GM12878 (cell line): Measurements from ENCODE around the gene SUGP1. TPM values are rescaled to one million over a fixed set of nuclear protein-coding genes. Genes with fewer than 3 reads are reported as not detected.

Experiments used
- ATAC-seq: fragments of 200-7000 bp; cut with Tn5 transposase; 3 replicates; pipeline ENCODE4 v1.9.1; 2020; ENCODE audit warnings: mild to moderate bottlenecking, moderate library complexity
- BruUV-seq: library from RNA; stranded (reverse); fragments of 400-500 nt; replicated peaks from 2 replicates; lab custom pipeline; 2021; lab: Mats Ljungman, UMichigan
- CTCF ChIA-PET: fragments of 300-600 bp; sonication (Branson Sonifier 250); formaldehyde crosslinking; extraction: SDS; loops from one replicate; lab custom pipeline; 2021; ENCODE audit warnings: inconsistent platforms; lab: Yijun Ruan, JAX
- POLR2A ChIA-PET: fragments of 350-600 bp; formaldehyde crosslinking; extraction: SDS; loops from one replicate; lab custom pipeline; 2021; ENCODE audit warnings: inconsistent platforms; lab: Charles Lee
- RAD21 ChIA-PET: fragments of 300-600 bp; sonication (Branson Sonifier 250); formaldehyde crosslinking; loops from one replicate; lab custom pipeline; 2023; ENCODE audit warnings: antibody characterized with exemption; ENCODE audit not compliant: unreplicated experiment; lab: Charles Lee
- SMC1A ChIA-PET: fragments of 300-600 bp; sonication (Branson Sonifier 250); formaldehyde crosslinking; loops from one replicate; lab custom pipeline; 2023; ENCODE audit not compliant: unreplicated experiment, uncharacterized antibody; lab: Charles Lee
- DNase-seq: peaks from one replicate; pipeline ENCODE4 v3.0.0-alpha.2; 2011; ENCODE audit warnings: low read depth, low spot score
- FAIRE-seq: peaks from 3 replicates; lab custom pipeline; 2011; peaks lifted over from hg19 to GRCh38; lab: Jason Lieb, UNC
- H2AFZ ChIP-seq: 2 replicates; pipeline ENCODE4 v1.6.0; 2011; ENCODE audit warnings: low read depth, low read length, control low read depth; ENCODE audit not compliant: control insufficient read depth
- H3K27ac ChIP-seq: 2 replicates; pipeline ENCODE4 v1.5.1; 2011; ENCODE audit warnings: control low read depth; ENCODE audit not compliant: control insufficient read depth, insufficient read depth
- H3K27me3 ChIP-seq, 2 experiments: replicated peaks in 1 of 2; 2 replicates each; pipeline versions ENCODE4 v1.6.0 to v1.6.1; 2011; ENCODE audit warnings: low read length in 1 of 2; ENCODE audit not compliant: control insufficient read depth in 2 of 2, insufficient read depth in 2 of 2
- H3K36me3 ChIP-seq, 2 experiments: 2 replicates each; pipeline ENCODE4 v1.5.1; 2011; ENCODE audit warnings: low read length in 1 of 2; ENCODE audit not compliant: control insufficient read depth in 2 of 2, insufficient read depth in 2 of 2
- H3K4me1 ChIP-seq: 2 replicates; pipeline ENCODE4 v1.6.1; 2011; ENCODE audit warnings: mild to moderate bottlenecking, low read length, moderate library complexity, mixed read lengths; ENCODE audit not compliant: control insufficient read depth, insufficient read depth
- H3K4me2 ChIP-seq: 2 replicates; pipeline ENCODE4 v1.6.0; 2011; ENCODE audit warnings: control low read depth; ENCODE audit not compliant: control insufficient read depth, insufficient read depth
- H3K4me3 ChIP-seq: fragments of 200-600 bp; sonication (generic); 2 replicates; pipeline ENCODE4 v1.5.1; 2016
- H3K79me2 ChIP-seq: 2 replicates; pipeline ENCODE4 v1.6.0; 2011; ENCODE audit warnings: low read length; ENCODE audit not compliant: control insufficient read depth, insufficient read depth
- H3K9ac ChIP-seq: 2 replicates; pipeline ENCODE4 v1.8.0; 2011; ENCODE audit warnings: low read length, control low read depth, mixed read lengths; ENCODE audit not compliant: control insufficient read depth, insufficient read depth
- H3K9me3 ChIP-seq: replicated peaks from 3 replicates; pipeline ENCODE4 v1.5.1; 2011; ENCODE audit warnings: mild to moderate bottlenecking, low read length; ENCODE audit not compliant: control insufficient read depth, insufficient read depth
- H4K20me1 ChIP-seq: 2 replicates; pipeline ENCODE4 v1.6.0; 2011; ENCODE audit not compliant: control insufficient read depth, insufficient read depth
- CHD4 ChIP-seq: fragments of 200-600 bp; sonication (generic); IDR thresholded peaks from 2 replicates; pipeline ENCODE4 v1.6.1; 2016; ENCODE audit warnings: mild to moderate bottlenecking
- EP300 ChIP-seq, 2 experiments: fragments of 150-350 bp in 1 of 2; IDR thresholded peaks; 2 replicates each; pipeline ENCODE4 v1.6.1; 2011 to 2012; ENCODE audit warnings: low read depth in 2 of 2, low read length in 2 of 2, borderline replicate concordance in 1 of 2, improper control_type of control experiment in 1 of 2, inconsistent platforms in 1 of 2; ENCODE audit not compliant: control insufficient read depth in 1 of 2
- ESRRA ChIP-seq: IDR thresholded peaks from 2 replicates; pipeline ENCODE4 v1.6.1; 2012; ENCODE audit warnings: mild to moderate bottlenecking, low read length, improper control_type of control experiment
- LARP7 ChIP-seq: fragments of 450-650 bp; IDR thresholded peaks from 2 replicates; pipeline ENCODE4 v1.6.1; 2017; ENCODE audit warnings: mild to moderate bottlenecking
- NFYB ChIP-seq: IDR thresholded peaks from 2 replicates; pipeline ENCODE4 v1.6.1; 2011; ENCODE audit warnings: low read depth, mild to moderate bottlenecking, low read length, improper control_type of control experiment, moderate library complexity; ENCODE audit not compliant: insufficient read depth
- POLR2A ChIP-seq: IDR thresholded peaks from 2 replicates; pipeline ENCODE4 v1.6.1; 2011; ENCODE audit warnings: low read depth, mild to moderate bottlenecking, low read length
- POLR2AphosphoS2 ChIP-seq: IDR thresholded peaks from 2 replicates; pipeline ENCODE4 v1.6.1; 2011; ENCODE audit warnings: low read depth, mild to moderate bottlenecking, low read length, improper control_type of control experiment, moderate library complexity
- SIX5 ChIP-seq: IDR thresholded peaks from 2 replicates; pipeline ENCODE4 v1.6.1; 2011; ENCODE audit warnings: mild to moderate bottlenecking, low read depth, low read length, moderate library complexity; ENCODE audit not compliant: severe bottlenecking
- TBL1XR1 ChIP-seq: IDR thresholded peaks from 2 replicates; pipeline ENCODE4 v1.6.1; 2012; ENCODE audit warnings: low read depth, low read length, improper control_type of control experiment
- WRNIP1 ChIP-seq: IDR thresholded peaks from 2 replicates; pipeline ENCODE4 v1.6.1; 2011; ENCODE audit warnings: low read depth, low read length, improper control_type of control experiment, borderline replicate concordance
- ZNF384 ChIP-seq: IDR thresholded peaks from 2 replicates; pipeline ENCODE4 v1.6.1; 2012; ENCODE audit warnings: low read depth, mild to moderate bottlenecking, low read length, improper control_type of control experiment, borderline replicate concordance
- WGBS: methylation state at CpG from one replicate; pipeline ENCODE4 v1.1.6; 2016; ENCODE audit warnings: low lambda C conversion rate; ENCODE audit not compliant: insufficient replicate concordance, insufficient coverage; ENCODE audit errors: missing lambda C conversion rate; 5-methylcytosine and 5-hydroxymethylcytosine counted together
- in situ Hi-C: fragments of 300-500 bp; cut with MboI; formaldehyde crosslinking; loops from 9 replicates; pipeline ENCODE4 v1.14.3; 2018; ENCODE audit warnings: mixed read lengths
- intact Hi-C: fragments of 100-400 bp; cut with micrococcal nuclease; formaldehyde crosslinking; loops from one replicate; pipeline ENCODE4 v1.14.2; 2022; ENCODE audit not compliant: unreplicated experiment
- polyA plus RNA-seq, 11 experiments: library from polyadenylated mRNA; depleted of rRNA in 4 of 11; unstranded in 6 of 11; stranded (reverse) in 5 of 11; fragments of >200 nt; fragmentation: Nextera tagmentation in 4 of 11; fragmentation: Illumina TruSeq in 1 of 11; extraction: Ambion mirVana in 4 of 11; extraction: Trizol in 1 of 11; gene quantifications; 1 replicate in 1 of 11; 2 replicates in 10 of 11; pipeline versions ENCODE4 v1.2.1 to v1.2.3, GENCODE V29; 2011 to 2016; ENCODE audit warnings: inconsistent platforms in 2 of 11, missing spikeins in 2 of 11, low read depth in 1 of 11
- total RNA-seq, 4 experiments: library from RNA; depleted of rRNA in 3 of 4; stranded (reverse); fragments of >200 nt in 3 of 4; fragmentation: Illumina TruSeq in 1 of 4; extraction: Trizol in 1 of 4; gene quantifications; 2 replicates each; pipeline versions ENCODE4 v1.2.1 to v1.2.3, GENCODE V29; 2013 to 2021
- TF ChIP-seq, protein P1 (sequence below): fragments of 450-650 bp; IDR thresholded peaks from 2 replicates; pipeline ENCODE4 v1.6.1; 2016; ENCODE audit warnings: mild to moderate bottlenecking
- TF ChIP-seq, protein P2 (sequence below): fragments of 150-350 bp; IDR thresholded peaks from 2 replicates; pipeline ENCODE4 v1.6.1; 2014; ENCODE audit warnings: mild to moderate bottlenecking, low read depth, low read length

SUGP1 gene
- total and polyA plus RNA-seq, 10 of the 15 experiments (the other 5 are each of a cell fraction or from before 2014, with no cell fraction given) = 1.6 to 70.2 (median 38.4) TPM

DNA sequence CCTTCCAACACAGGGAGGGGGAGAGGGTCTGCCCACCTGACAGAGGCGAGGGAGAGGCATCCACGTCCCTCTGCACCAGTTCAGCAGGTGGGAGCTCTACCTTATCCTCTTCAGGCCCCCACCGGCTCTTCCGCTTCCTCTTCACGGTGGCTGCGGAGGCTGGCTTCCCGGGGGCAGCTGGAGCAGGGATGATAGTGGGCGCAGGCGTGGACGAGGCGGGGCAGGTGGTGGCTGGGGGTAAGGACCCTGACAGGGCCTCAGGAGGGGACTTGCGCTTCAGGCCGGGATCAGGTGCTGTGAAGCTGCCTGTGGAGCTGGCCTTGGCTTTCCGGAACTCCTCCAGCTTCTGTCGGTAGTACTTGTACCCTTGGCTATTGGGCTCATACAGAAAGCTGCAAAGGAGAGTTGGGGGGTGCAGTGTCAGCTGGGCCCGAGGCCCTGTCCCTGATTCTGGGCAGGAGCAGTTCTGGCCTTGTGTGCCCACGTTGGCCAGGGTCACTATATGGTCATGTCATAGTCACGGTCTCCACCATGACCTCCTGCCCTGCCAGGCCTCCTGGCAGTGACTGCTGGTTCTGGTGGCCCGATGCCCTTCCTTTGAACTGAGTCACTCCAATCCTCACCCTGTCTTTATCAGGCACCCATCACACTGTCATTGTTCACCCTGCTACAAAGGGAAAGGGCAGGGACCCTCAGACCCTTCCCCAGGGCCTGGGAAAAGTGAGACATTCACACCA is 23.2 kb downstream of the SUGP1 start:
- intact Hi-C loops = no loop called here
- ChIA-PET POLR2A (no interaction called here), CTCF (no interaction called here), RAD21 (no interaction called here), SMC1A (no interaction called here)
- in situ Hi-C loops = no loop called here
- Histone ChIP-seq H2AFZ (no peak overlapping the region), H3K27ac (no peak overlapping the region), H3K79me2 (no peaks in the 10 kb centered on the region), H3K4me2 (no peak overlapping the region), H3K36me3 (peaks cover 5 to 15% of the 10 kb centered on the region in 2 experiments; a peak in 3 of 4 replicates), H3K27me3 (no peaks in the 10 kb centered on the region), H4K20me1 (no peaks in the 10 kb centered on the region), H3K9ac (no peak overlapping the region), H3K4me1 (no peaks in the 10 kb centered on the region), H3K4me3 (no peak overlapping the region), H3K9me3 (no peaks in the 10 kb centered on the region)
- BruUV-seq = no TSS peak
- FAIRE-seq = no peak
- no peak for DNase-seq
- peak; percentile 37; the same call in 1 of the 2 replicates for TF ChIP-seq POLR2A
- TF ChIP-seq EP300 (IDR thresholded peaks at IDR 0.05; ENCODE audit: borderline replicate concordance in 1 of 2, control insufficient read depth in 1 of 2, low read depth in 2 of 2, low read length in 2 of 2) = no peak
- no peak for ATAC-seq
- 91% methylated on average over 16 of the region's 19 CpGs for WGBS

DNA sequence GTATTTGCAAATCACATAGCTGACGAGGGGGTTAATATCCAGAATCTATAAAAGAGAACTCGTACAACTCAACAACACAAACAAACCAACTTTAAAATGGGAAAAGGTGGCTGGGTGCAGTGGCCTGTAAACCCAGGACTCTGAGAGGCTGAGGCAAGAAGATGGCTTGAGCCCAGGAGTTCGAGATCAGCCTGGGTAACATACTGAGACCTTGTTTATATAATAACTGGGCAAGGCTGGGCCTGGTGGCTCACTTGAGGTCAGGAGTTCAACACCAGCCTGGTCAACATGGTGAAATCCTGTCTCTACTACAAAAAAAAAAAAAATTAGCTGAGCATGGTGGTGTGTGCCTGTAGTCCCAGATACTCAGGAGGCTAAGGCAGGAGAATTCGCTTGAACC is 25.4 kb downstream of the SUGP1 start:
- Histone ChIP-seq H3K4me2 (no peak overlapping the region), H4K20me1 (no peaks in the 10 kb centered on the region), H3K36me3 (peaks cover 0 to 12% of the 10 kb centered on the region in 2 experiments; a peak in 2 of 4 replicates), H3K27ac (no peak overlapping the region), H3K27me3 (no peaks in the 10 kb centered on the region), H3K9ac (no peak overlapping the region), H2AFZ (no peak overlapping the region), H3K79me2 (no peaks in the 10 kb centered on the region), H3K9me3 (no peaks in the 10 kb centered on the region), H3K4me3 (no peak overlapping the region), H3K4me1 (no peaks in the 10 kb centered on the region)
- FAIRE-seq (no peak), DNase-seq (no peak), ATAC-seq (no peak)
- BruUV-seq = no TSS peak
- intact Hi-C loops (no loop called here), in situ Hi-C loops (no loop called here)
- CTCF ChIA-PET = no interaction called here
- 98% methylated on average over 4 of the region's 4 CpGs for WGBS
- SMC1A ChIA-PET = interaction anchor here (1.2 kb wide), 1 partner anchor 61 kb away, joined by 3 read pairs; no protein-coding TSS in a partner anchor
- POLR2A ChIA-PET = no interaction called here
- RAD21 ChIA-PET = no interaction called here
- TF ChIP-seq TBL1XR1 (no peak), CHD4 (no peak), WRNIP1 (no peak), LARP7 (no peak), ZNF384 (no peak), POLR2AphosphoS2 (no peak), NFYB (no peak), SIX5 (no peak), ESRRA (no peak)
- TF ChIP-seq, protein P1, sequence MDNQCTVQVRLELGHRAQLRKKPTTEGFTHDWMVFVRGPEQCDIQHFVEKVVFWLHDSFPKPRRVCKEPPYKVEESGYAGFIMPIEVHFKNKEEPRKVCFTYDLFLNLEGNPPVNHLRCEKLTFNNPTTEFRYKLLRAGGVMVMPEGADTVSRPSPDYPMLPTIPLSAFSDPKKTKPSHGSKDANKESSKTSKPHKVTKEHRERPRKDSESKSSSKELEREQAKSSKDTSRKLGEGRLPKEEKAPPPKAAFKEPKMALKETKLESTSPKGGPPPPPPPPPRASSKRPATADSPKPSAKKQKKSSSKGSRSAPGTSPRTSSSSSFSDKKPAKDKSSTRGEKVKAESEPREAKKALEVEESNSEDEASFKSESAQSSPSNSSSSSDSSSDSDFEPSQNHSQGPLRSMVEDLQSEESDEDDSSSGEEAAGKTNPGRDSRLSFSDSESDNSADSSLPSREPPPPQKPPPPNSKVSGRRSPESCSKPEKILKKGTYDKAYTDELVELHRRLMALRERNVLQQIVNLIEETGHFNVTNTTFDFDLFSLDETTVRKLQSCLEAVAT = no peak
- TF ChIP-seq, protein P2, sequence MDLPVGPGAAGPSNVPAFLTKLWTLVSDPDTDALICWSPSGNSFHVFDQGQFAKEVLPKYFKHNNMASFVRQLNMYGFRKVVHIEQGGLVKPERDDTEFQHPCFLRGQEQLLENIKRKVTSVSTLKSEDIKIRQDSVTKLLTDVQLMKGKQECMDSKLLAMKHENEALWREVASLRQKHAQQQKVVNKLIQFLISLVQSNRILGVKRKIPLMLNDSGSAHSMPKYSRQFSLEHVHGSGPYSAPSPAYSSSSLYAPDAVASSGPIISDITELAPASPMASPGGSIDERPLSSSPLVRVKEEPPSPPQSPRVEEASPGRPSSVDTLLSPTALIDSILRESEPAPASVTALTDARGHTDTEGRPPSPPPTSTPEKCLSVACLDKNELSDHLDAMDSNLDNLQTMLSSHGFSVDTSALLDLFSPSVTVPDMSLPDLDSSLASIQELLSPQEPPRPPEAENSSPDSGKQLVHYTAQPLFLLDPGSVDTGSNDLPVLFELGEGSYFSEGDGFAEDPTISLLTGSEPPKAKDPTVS = no peak
